Measurements from ENCODE around the gene SNX6. TPM values are rescaled to one million over a fixed set of nuclear protein-coding genes. Genes with fewer than 3 reads are reported as not detected.

SNX6 gene
- total and polyA plus RNA-seq, 9 of the 15 experiments (the other 6 are each of a cell fraction or from before 2014, with no cell fraction given) = 34.6 to 111 (median 57.5) TPM

- no peak for TF ChIP-seq HDAC2 (IDR thresholded peaks at IDR 0.05)
- TF ChIP-seq ZFX (CRISPR knock-in tag; IDR thresholded peaks at IDR 0.05) = peak; percentile 99
- TF ChIP-seq SRSF7 (optimal IDR thresholded peaks at IDR 0.05; ENCODE audit: low read depth, low read length) = no peak
- no peak for TF ChIP-seq ATF6 (CRISPR knock-in tag; IDR thresholded peaks at IDR 0.05)
- peak; percentile 39; the same call in 1 of the 2 replicates for TF ChIP-seq JUND (IDR thresholded peaks at IDR 0.05; ENCODE audit: borderline replicate concordance, low read depth, low read length)
- TF ChIP-seq JUND (tag; IDR thresholded peaks at IDR 0.05; ENCODE audit: borderline replicate concordance, low read depth, low read length) = peak; percentile 45; the same call in 1 of the 3 replicates
- peak; percentile 85 for TF ChIP-seq SUPT5H (IDR thresholded peaks at IDR 0.05)
- TF ChIP-seq ETV5 (CRISPR knock-in tag; IDR thresholded peaks at IDR 0.05; ENCODE audit: low read depth) = peak; percentile 80; the same call in 1 of the 2 replicates
- no peak for TF ChIP-seq NFYB (IDR thresholded peaks at IDR 0.05; ENCODE audit: extremely low read depth, insufficient read length)
- TF ChIP-seq ATF7 (IDR thresholded peaks at IDR 0.05) = peak; percentile 74
- TF ChIP-seq CREBBP (IDR thresholded peaks at IDR 0.05; ENCODE audit: low read depth, low read length) = no peak
- no peak for TF ChIP-seq COPS2 (conservative IDR thresholded peaks at IDR 0.05)
- peak; percentile 54; the same call in 1 of the 2 replicates for TF ChIP-seq MTA3 (IDR thresholded peaks at IDR 0.05; ENCODE audit: borderline replicate concordance)
- no peak for TF ChIP-seq TEAD2 (tag; IDR thresholded peaks at IDR 0.05)
- TF ChIP-seq ETS1 (conservative IDR thresholded peaks at IDR 0.05; ENCODE audit: control insufficient read depth, low read depth, low read length) = no peak; the same call in 1 of the 2 replicates
- no peak for TF ChIP-seq BRD4 (IDR thresholded peaks at IDR 0.05)
- no peak for TF ChIP-seq ZNF140 (CRISPR knock-in tag; IDR thresholded peaks at IDR 0.05)
- no peak for TF ChIP-seq ZBTB9 (CRISPR knock-in tag; IDR thresholded peaks at IDR 0.05)
- TF ChIP-seq ZBTB17 (CRISPR knock-in tag; IDR thresholded peaks at IDR 0.05) = no peak
- TF ChIP-seq ZBTB11 (CRISPR knock-in tag; IDR thresholded peaks at IDR 0.05) = peak in 1 of 3 experiments; percentile 85; a peak in 2 of 6 replicates
- peak; percentile 83 for TF ChIP-seq EHMT2 (IDR thresholded peaks at IDR 0.05)
These were observed 90.4 kb downstream of the SNX6 start, which contains the start of gene EAPP (continued) for GRCh38 chr14:34539407-34540180.

Measured in K562 (cell line).